ENCODE measurements around the gene SPATA24.
"Not testable (repeated sequence)": the region's sequence is repeated elsewhere in the genome, so short reads cannot be mapped to it uniquely, and the experiment has no call there.

The SPATA24 gene

GRCh38 chr5:139416651-139417050, 12.8 kb upstream of the SPATA24 start:
- no peak for DNase-seq

- no peak for DNase-seq
Observed at GRCh38 chr5:139415869-139416268, 12.0 kb upstream of the SPATA24 start.

GRCh38 chr5:139415221-139415861, 11.5 kb upstream of the SPATA24 start:
- DNase-seq, result no peak

- DNase-seq, result peak; percentile 72
Observed at GRCh38 chr5:139414581-139415130, 10.8 kb upstream of the SPATA24 start.

GRCh38 chr5:139413963-139414362, 10.1 kb upstream of the SPATA24 start:
- no peak for DNase-seq

GRCh38 chr5:139413153-139413552, 9.3 kb upstream of the SPATA24 start:
- DNase-seq, result no peak

GRCh38 chr5:139410993-139411828, 7.3 kb upstream of the SPATA24 start:
- no peak for DNase-seq

GRCh38 chr5:139410121-139410992, 6.5 kb upstream of the SPATA24 start:
- no peak for DNase-seq

- DNase-seq, result not testable (repeated sequence)
Observed at GRCh38 chr5:139409116-139409515, 5.2 kb upstream of the SPATA24 start.

GRCh38 chr5:139408191-139408590, 4.3 kb upstream of the SPATA24 start:
- DNase-seq, result no peak

- DNase-seq, result no peak
Observed at GRCh38 chr5:139407517-139407916, 3.6 kb upstream of the SPATA24 start.

GRCh38 chr5:139406963-139407362, 3.1 kb upstream of the SPATA24 start:
- no peak for DNase-seq

GRCh38 chr5:139404484-139404840, 573 bp upstream of the SPATA24 start:
- DNase-seq, result no peak

GRCh38 chr5:139403418-139403786, 487 bp downstream of the SPATA24 start:
- no peak for DNase-seq

GRCh38 chr5:139402561-139403158, 1.2 kb downstream of the SPATA24 start:
- no peak for DNase-seq

- DNase-seq, result no peak
Observed at GRCh38 chr5:139401546-139401945, 2.3 kb downstream of the SPATA24 start.

- DNase-seq, result no peak
Observed at GRCh38 chr5:139399501-139400121, 4.3 kb downstream of the SPATA24 start.

- no peak for DNase-seq
Observed at GRCh38 chr5:139397921-139398320, 6.0 kb downstream of the SPATA24 start.

GRCh38 chr5:139396691-139397090, 7.2 kb downstream of the SPATA24 start:
- DNase-seq, result no peak

GRCh38 chr5:139395844-139396640, 7.8 kb downstream of the SPATA24 start:
- no peak for DNase-seq
